HL-60 (cell line): Measurements from ENCODE around the gene FBH1.
"Not testable (repeated sequence)": the region's sequence is repeated elsewhere in the genome, so short reads cannot be mapped to it uniquely, and the experiment has no call there.

ENCODE experiments used
- DNase-seq, 2 experiments: peaks; one replicate each; pipeline ENCODE4 v3.0.0-alpha.2; 2010 to 2020; ENCODE audit warnings: low read depth in 1 of 2, low spot score in 1 of 2
- H3K27ac ChIP-seq: fragments of 250-450 bp; sonication (Bioruptor Pico); replicated peaks from 2 replicates; pipeline ENCODE4 v1.5.1; 2020; ENCODE audit warnings: mild to moderate bottlenecking, moderate library complexity
- H3K27me3 ChIP-seq: fragments of 250-450 bp; sonication (Bioruptor Pico); 2 replicates; pipeline ENCODE4 v1.5.1; 2021; ENCODE audit warnings: mild to moderate bottlenecking, moderate library complexity; ENCODE audit not compliant: insufficient read depth, poor library complexity, severe bottlenecking
- H3K4me3 ChIP-seq: replicated peaks from 2 replicates; pipeline ENCODE4 v1.5.1; 2011; ENCODE audit warnings: mild to moderate bottlenecking, control low read depth, low read length; ENCODE audit not compliant: insufficient read depth
- CTCF ChIP-seq: IDR thresholded peaks from one replicate; pipeline ENCODE4 v1.5.1; 2011; ENCODE audit warnings: low read length, control low read depth, inconsistent platforms; ENCODE audit not compliant: insufficient read depth
- GABPA ChIP-seq: IDR thresholded peaks from 2 replicates; pipeline ENCODE4 v1.6.1; 2012; ENCODE audit warnings: low read depth
- POLR2AphosphoS5 ChIP-seq: IDR thresholded peaks from 2 replicates; pipeline ENCODE4 v1.6.1; 2012; ENCODE audit warnings: low read depth
- SPI1 ChIP-seq: IDR thresholded peaks from 2 replicates; pipeline ENCODE4 v1.6.1; 2012; ENCODE audit warnings: low read depth, mild to moderate bottlenecking, borderline replicate concordance
- TF ChIP-seq, protein P1 (sequence below): IDR thresholded peaks from 2 replicates; pipeline ENCODE4 v1.6.1; 2012; ENCODE audit warnings: low read depth; ENCODE audit not compliant: insufficient replicate concordance

The FBH1 gene

DNA sequence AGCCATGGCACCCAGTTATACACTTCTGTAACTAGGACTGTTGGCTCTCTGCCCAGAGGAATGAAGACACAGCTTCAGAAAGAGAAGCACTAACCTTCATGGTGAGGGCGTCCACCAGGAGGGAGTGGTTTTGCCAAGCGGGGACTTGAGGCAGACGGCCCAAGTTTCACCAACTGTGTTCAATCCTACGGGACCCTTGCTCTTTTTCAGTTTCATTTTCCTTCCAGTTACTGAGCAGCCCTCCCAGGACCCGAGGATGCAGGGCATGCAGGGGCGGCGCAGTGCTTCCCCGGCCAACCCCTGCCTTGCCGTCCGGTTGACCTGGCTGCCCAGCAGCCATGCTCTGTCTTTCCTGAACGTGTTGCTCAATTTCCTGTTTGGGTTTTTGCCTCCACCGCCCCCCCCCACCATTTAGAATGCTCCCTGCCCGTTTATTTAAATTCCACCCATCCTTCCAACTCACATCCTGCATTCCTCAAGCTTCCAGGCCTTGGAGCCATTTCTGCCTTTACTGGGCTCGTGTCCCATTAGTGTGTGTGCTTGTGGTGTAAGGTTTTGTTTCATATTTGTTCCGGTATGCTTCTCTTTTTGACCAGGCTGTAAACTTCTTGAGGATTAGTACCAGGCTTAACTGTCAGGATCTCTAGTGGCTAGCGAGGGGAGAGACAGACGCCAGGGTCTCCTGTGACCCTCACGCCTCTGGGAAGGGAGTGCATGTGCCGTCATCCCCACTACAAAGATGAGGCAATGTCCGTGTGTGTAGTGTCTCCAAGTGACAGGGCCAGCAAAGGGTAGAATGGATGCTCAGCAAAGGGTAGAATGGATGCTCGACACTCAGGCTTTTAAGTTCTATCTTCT is 55.7 kb downstream of the FBH1 start:
- no peak overlapping the region for H3K4me3 ChIP-seq
- no peaks in the 10 kb centered on the region for H3K27me3 ChIP-seq
- TF ChIP-seq, protein P1, sequence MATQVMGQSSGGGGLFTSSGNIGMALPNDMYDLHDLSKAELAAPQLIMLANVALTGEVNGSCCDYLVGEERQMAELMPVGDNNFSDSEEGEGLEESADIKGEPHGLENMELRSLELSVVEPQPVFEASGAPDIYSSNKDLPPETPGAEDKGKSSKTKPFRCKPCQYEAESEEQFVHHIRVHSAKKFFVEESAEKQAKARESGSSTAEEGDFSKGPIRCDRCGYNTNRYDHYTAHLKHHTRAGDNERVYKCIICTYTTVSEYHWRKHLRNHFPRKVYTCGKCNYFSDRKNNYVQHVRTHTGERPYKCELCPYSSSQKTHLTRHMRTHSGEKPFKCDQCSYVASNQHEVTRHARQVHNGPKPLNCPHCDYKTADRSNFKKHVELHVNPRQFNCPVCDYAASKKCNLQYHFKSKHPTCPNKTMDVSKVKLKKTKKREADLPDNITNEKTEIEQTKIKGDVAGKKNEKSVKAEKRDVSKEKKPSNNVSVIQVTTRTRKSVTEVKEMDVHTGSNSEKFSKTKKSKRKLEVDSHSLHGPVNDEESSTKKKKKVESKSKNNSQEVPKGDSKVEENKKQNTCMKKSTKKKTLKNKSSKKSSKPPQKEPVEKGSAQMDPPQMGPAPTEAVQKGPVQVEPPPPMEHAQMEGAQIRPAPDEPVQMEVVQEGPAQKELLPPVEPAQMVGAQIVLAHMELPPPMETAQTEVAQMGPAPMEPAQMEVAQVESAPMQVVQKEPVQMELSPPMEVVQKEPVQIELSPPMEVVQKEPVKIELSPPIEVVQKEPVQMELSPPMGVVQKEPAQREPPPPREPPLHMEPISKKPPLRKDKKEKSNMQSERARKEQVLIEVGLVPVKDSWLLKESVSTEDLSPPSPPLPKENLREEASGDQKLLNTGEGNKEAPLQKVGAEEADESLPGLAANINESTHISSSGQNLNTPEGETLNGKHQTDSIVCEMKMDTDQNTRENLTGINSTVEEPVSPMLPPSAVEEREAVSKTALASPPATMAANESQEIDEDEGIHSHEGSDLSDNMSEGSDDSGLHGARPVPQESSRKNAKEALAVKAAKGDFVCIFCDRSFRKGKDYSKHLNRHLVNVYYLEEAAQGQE: no peak
- no peak for TF ChIP-seq SPI1
- no peak for TF ChIP-seq CTCF
- no peak for TF ChIP-seq GABPA
- TF ChIP-seq POLR2AphosphoS5: no peak
- no peak overlapping the region for H3K27ac ChIP-seq
- DNase-seq: peak in 1 of 2 experiments; percentile 65

DNA sequence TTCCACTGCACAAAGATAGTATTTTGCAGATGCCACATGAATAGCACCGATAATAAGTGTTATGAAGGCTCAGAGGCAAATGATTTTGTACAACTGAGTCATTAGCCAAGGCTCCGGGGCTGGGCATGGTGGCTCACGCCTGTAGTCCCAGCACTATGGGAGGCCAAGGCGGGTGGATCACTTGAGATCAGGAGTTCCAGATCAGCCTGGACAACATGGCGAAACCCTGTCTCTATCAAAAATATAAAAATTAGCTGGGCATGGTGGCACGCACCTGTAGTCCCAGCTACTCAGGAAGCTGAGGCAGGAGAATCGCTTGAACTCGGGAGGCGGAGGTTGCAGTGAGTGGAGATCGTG is 56.4 kb downstream of the FBH1 start:
- not testable (repeated sequence) for H3K4me3 ChIP-seq, H3K27ac ChIP-seq, DNase-seq, H3K27me3 ChIP-seq

GRCh38 chr10:5946786-5947185 is 56.7 kb downstream of the FBH1 start:
- Histone ChIP-seq H3K4me3 (no peak overlapping the region), H3K27ac (no peak overlapping the region), H3K27me3 (no peaks in the 10 kb centered on the region)
- TF ChIP-seq POLR2AphosphoS5: no peak
- TF ChIP-seq, protein P1: no peak
- no peak for TF ChIP-seq GABPA
- TF ChIP-seq CTCF: no peak
- TF ChIP-seq SPI1: no peak
- no peak for DNase-seq

DNA sequence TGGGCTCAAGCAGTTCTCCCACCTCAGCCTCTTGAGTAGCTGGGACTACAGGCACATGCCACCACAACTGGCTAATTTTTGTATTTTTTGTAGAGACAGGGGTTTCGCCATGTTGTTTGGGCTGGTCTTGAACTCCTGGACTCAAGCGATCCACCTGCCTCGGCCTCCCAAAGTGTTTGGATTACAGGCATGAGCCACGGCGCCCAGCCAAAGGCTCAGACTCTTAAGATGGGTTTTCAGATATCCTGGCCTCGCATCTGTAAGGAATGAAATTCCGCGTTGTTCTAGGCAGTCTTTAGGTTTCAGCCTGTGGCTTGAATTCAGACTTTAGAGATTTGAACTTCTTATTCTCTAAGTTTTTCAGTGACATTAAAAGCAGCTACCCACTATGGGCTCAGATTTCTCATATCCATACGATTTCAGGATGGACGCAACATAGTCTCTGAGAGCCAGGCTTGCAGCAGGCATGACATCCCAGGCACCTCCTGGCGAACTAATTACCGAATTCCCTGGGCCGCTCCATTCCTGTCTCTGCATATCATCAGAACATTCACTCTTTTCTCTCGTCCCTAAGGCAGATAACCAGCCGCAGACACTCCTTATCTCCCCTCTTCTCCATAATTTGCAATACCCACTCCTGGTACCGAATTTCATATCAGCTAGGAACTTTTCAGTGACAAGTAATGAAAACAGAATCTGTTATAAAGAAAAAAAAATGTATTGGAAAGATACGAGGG is 57.6 kb downstream of the FBH1 start:
- DNase-seq: no peak
- Histone ChIP-seq H3K27me3 (no peaks in the 10 kb centered on the region), H3K4me3 (no peak overlapping the region), H3K27ac (no peak overlapping the region)
- TF ChIP-seq, protein P1: no peak
- TF ChIP-seq SPI1 (no peak), CTCF (no peak), GABPA (no peak)
